Immature natural killer cell (primary cell): ENCODE measurements around the gene MVB12B. TPM values are rescaled to one million over a fixed set of nuclear protein-coding genes. Genes with fewer than 3 reads are reported as not detected.

ENCODE experiments used
- DNase-seq, 3 donors: peaks; one replicate each; pipeline ENCODE4 v3.0.0; 2022; ENCODE audit warnings: mixed read lengths in 1 of 3
- H3K27ac Mint-ChIP-seq, 6 donors: one replicate each; pipeline ENCODE4 v1.8.0; 2020; ENCODE audit warnings: mixed read lengths in 6 of 6, mild to moderate bottlenecking in 5 of 6, inconsistent platforms in 4 of 6, moderate library complexity in 3 of 6
- H3K27me3 Mint-ChIP-seq, 3 donors: one replicate each; pipeline ENCODE4 v1.8.0; 2020 to 2021; ENCODE audit warnings: low read depth in 3 of 3, mild to moderate bottlenecking in 3 of 3, mixed read lengths in 3 of 3, moderate library complexity in 3 of 3, inconsistent platforms in 1 of 3
- H3K36me3 Mint-ChIP-seq, 3 donors: one replicate each; pipeline ENCODE4 v1.8.0; 2020; ENCODE audit warnings: mixed read lengths in 3 of 3, inconsistent platforms in 2 of 3, mild to moderate bottlenecking in 2 of 3
- H3K4me1 Mint-ChIP-seq, 2 donors: one replicate each; pipeline ENCODE4 v1.8.0; 2020; ENCODE audit warnings: inconsistent platforms in 2 of 2, mild to moderate bottlenecking in 2 of 2, mixed read lengths in 2 of 2, moderate library complexity in 1 of 2
- H3K4me3 Mint-ChIP-seq, 5 donors: one replicate each; pipeline ENCODE4 v1.8.0; 2020; ENCODE audit warnings: mild to moderate bottlenecking in 5 of 5, mixed read lengths in 5 of 5, inconsistent platforms in 3 of 5, moderate library complexity in 3 of 5
- H3K9me3 Mint-ChIP-seq, 6 donors: one replicate each; pipeline ENCODE4 v1.8.0; 2020; ENCODE audit warnings: mild to moderate bottlenecking in 6 of 6, mixed read lengths in 6 of 6, inconsistent platforms in 4 of 6, moderate library complexity in 3 of 6
- polyA plus RNA-seq, 3 donors: library from polyadenylated mRNA; unstranded; fragments of 300-500 nt; fragmentation: Illumina TruSeq; gene quantifications; one replicate each; pipeline ENCODE4 v1.2.3, GENCODE V29; 2021

Gene MVB12B
- polyA plus RNA-seq, 3 donors from 2014 or later, result 0.54 to 1.2 TPM; not detected in 1

- Mint-ChIP-seq H3K4me3 (peak overlapping the region in 3 of 5 donors; percentile 54 to 81 (median 80)), H3K9me3 (no peaks in the 10 kb centered on the region), H3K4me1 (peaks cover 22 to 25% of the 10 kb centered on the region in 2 donors), H3K27me3 (peaks cover 2 to 10% (median 5%) of the 10 kb centered on the region in 3 donors), H3K36me3 (no peaks in the 10 kb centered on the region), H3K27ac (peak overlapping the region in 1 of 6 donors; percentile 57)
- no peak for DNase-seq
Observed at GRCh38 chr9:126524353-126525077, 197.9 kb downstream of the MVB12B start.

- H3K27me3 Mint-ChIP-seq, result peaks cover 2 to 10% (median 5%) of the 10 kb centered on the region in 3 donors
- H3K4me1 Mint-ChIP-seq, result peaks cover 18 to 19% of the 10 kb centered on the region in 2 donors
- H3K9me3 Mint-ChIP-seq, result no peaks in the 10 kb centered on the region
- H3K36me3 Mint-ChIP-seq, result no peaks in the 10 kb centered on the region
- no peak for DNase-seq
- no peak overlapping the region for H3K27ac Mint-ChIP-seq
- H3K4me3 Mint-ChIP-seq, result no peak overlapping the region
Observed at GRCh38 chr9:126526218-126527108, 199.8 kb downstream of the MVB12B start.

GRCh38 chr9:126527109-126527825 lies 200.6 kb downstream of the MVB12B start:
- Mint-ChIP-seq H3K4me1 (peaks cover 18 to 19% of the 10 kb centered on the region in 2 donors), H3K27ac (no peak overlapping the region), H3K36me3 (no peaks in the 10 kb centered on the region), H3K9me3 (no peaks in the 10 kb centered on the region), H3K4me3 (no peak overlapping the region), H3K27me3 (peaks cover 2 to 10% (median 5%) of the 10 kb centered on the region in 3 donors)
- DNase-seq, result no peak

- H3K4me3 Mint-ChIP-seq, result no peak overlapping the region
- H3K4me1 Mint-ChIP-seq, result peaks cover 13 to 15% of the 10 kb centered on the region in 2 donors
- no peak for DNase-seq
- H3K9me3 Mint-ChIP-seq, result no peaks in the 10 kb centered on the region
- H3K27me3 Mint-ChIP-seq, result peaks cover 2 to 10% (median 5%) of the 10 kb centered on the region in 3 donors
- no peak overlapping the region for H3K27ac Mint-ChIP-seq
- H3K36me3 Mint-ChIP-seq, result no peaks in the 10 kb centered on the region
Observed at GRCh38 chr9:126528111-126528510, 201.5 kb downstream of the MVB12B start.

- Mint-ChIP-seq H3K27ac (no peak overlapping the region), H3K36me3 (no peaks in the 10 kb centered on the region), H3K4me3 (no peak overlapping the region), H3K27me3 (peaks cover 2 to 7% (median 5%) of the 10 kb centered on the region in 3 donors), H3K4me1 (peaks cover 5 to 8% of the 10 kb centered on the region in 2 donors), H3K9me3 (no peaks in the 10 kb centered on the region)
- no peak for DNase-seq
Observed at GRCh38 chr9:126528915-126529314, 202.3 kb downstream of the MVB12B start.

- no peak for DNase-seq
- Mint-ChIP-seq H3K27me3 (peaks cover 0 to 7% (median 5%) of the 10 kb centered on the region in 3 donors), H3K4me3 (no peak overlapping the region), H3K27ac (no peak overlapping the region), H3K9me3 (no peaks in the 10 kb centered on the region), H3K36me3 (no peaks in the 10 kb centered on the region), H3K4me1 (no peaks in the 10 kb centered on the region)
Observed at GRCh38 chr9:126531035-126531571, 204.5 kb downstream of the MVB12B start.

- Mint-ChIP-seq H3K4me1 (no peaks in the 10 kb centered on the region), H3K36me3 (no peaks in the 10 kb centered on the region), H3K27me3 (peaks cover under 1 to 7% (median 5%) of the 10 kb centered on the region in 3 donors), H3K9me3 (no peaks in the 10 kb centered on the region), H3K27ac (no peak overlapping the region), H3K4me3 (no peak overlapping the region)
- no peak for DNase-seq
Observed at GRCh38 chr9:126531591-126531990, 205.0 kb downstream of the MVB12B start.

- Mint-ChIP-seq H3K4me3 (no peak overlapping the region), H3K27ac (no peak overlapping the region), H3K36me3 (no peaks in the 10 kb centered on the region), H3K4me1 (no peaks in the 10 kb centered on the region), H3K9me3 (no peaks in the 10 kb centered on the region), H3K27me3 (peaks cover 3 to 7% (median 5%) of the 10 kb centered on the region in 3 donors)
- DNase-seq, result no peak
Observed at GRCh38 chr9:126532019-126532462, 205.4 kb downstream of the MVB12B start.

- H3K4me3 Mint-ChIP-seq, result no peak overlapping the region
- H3K36me3 Mint-ChIP-seq, result no peaks in the 10 kb centered on the region
Observed at GRCh38 chr9:126532489-126532888, 205.9 kb downstream of the MVB12B start.

GRCh38 chr9:126532951-126533925 lies 206.6 kb downstream of the MVB12B start:
- Mint-ChIP-seq H3K27me3 (peaks cover 0 to 7% (median 3%) of the 10 kb centered on the region in 3 donors), H3K4me3 (no peak overlapping the region), H3K27ac (no peak overlapping the region), H3K36me3 (no peaks in the 10 kb centered on the region), H3K4me1 (no peaks in the 10 kb centered on the region), H3K9me3 (no peaks in the 10 kb centered on the region)
- DNase-seq, result no peak

More at GRCh38 chr9:126532489-126532888, 205.9 kb downstream of the MVB12B start:
- Mint-ChIP-seq H3K27me3 (peaks cover 3 to 7% (median 5%) of the 10 kb centered on the region in 3 donors), H3K9me3 (no peaks in the 10 kb centered on the region), H3K27ac (no peak overlapping the region), H3K4me1 (no peaks in the 10 kb centered on the region)
- DNase-seq, result no peak

GRCh38 chr9:126533926-126534310 lies 207.3 kb downstream of the MVB12B start:
- Mint-ChIP-seq H3K4me1 (no peaks in the 10 kb centered on the region), H3K9me3 (no peaks in the 10 kb centered on the region), H3K27ac (no peak overlapping the region), H3K36me3 (no peaks in the 10 kb centered on the region), H3K27me3 (peaks cover 2 to 7% (median 3%) of the 10 kb centered on the region in 3 donors), H3K4me3 (no peak overlapping the region)
- DNase-seq, result no peak

- no peaks in the 10 kb centered on the region for H3K9me3 Mint-ChIP-seq
- H3K36me3 Mint-ChIP-seq, result no peaks in the 10 kb centered on the region
- H3K4me3 Mint-ChIP-seq, result no peak overlapping the region
- peaks cover 3 to 7% (median 6%) of the 10 kb centered on the region in 3 donors for H3K27me3 Mint-ChIP-seq
- H3K27ac Mint-ChIP-seq, result no peak overlapping the region
- DNase-seq, result no peak
- H3K4me1 Mint-ChIP-seq, result no peaks in the 10 kb centered on the region
Observed at GRCh38 chr9:126534431-126535186, 208.0 kb downstream of the MVB12B start.
